GM19351 (cell line): ENCODE data around the gene IMMP2L.
"Not testable (repeated sequence)": the region's sequence is repeated elsewhere in the genome, so short reads cannot be mapped to it uniquely, and the experiment has no call there.

ENCODE experiments used
- ATAC-seq: cut with Tn5 transposase; IDR thresholded peaks from one replicate; pipeline ENCODE4 v1.9.1; 2021; ENCODE audit warnings: mild to moderate bottlenecking, moderate library complexity; ENCODE audit not compliant: unreplicated experiment

The IMMP2L gene

DNA sequence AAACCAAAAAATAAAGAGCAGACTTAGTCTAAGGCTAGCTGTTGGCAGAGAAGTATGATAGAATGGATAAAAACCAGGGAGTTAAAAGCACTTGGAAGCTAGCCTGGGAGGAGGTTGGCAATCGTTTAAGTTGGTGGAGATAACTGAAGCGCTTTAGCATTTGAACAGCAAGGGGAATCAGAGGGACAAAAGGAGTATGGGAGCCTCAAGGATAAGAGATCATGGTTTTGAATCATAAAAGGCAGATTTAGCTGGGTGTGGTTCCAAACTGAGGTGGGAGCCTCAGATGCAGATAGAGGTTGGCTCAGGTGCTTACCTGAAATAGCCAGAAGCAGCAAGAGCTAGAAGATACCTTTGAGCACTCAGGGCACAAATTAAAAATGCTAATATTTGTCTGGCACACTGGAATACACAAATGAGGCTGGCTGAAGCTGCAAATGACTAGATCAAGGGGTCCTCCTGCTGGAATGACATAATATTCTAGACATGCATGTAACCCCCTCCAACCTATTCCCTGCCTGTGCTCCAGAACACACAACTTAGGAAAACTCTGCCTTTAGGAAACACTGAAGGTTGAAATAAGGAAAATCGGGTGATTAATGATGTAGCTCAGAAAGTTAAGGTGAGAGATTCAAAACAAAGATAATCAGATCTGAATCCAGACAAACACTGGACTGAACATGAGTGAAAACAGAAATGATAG is 843.6 kb downstream of the IMMP2L start:
- ATAC-seq: no peak

DNA sequence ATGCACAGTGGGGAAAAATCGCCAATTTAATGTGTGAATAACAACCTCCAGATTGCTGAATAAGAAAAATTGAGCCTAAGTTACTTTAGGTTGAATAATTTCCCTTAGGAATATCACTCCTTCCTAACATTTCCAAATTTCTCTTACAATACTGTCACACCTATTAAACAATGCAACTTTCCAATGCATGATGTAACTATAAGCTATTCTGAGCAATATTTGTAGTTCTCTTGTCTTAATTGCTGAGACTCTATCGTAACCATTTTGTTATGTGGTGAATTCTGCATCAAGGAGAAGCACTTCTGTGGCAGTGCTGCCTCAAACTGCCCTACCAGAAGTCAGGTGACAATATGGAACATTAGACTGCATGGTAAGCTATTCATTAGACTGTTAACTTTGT is 858.1 kb downstream of the IMMP2L start:
- no peak for ATAC-seq

DNA sequence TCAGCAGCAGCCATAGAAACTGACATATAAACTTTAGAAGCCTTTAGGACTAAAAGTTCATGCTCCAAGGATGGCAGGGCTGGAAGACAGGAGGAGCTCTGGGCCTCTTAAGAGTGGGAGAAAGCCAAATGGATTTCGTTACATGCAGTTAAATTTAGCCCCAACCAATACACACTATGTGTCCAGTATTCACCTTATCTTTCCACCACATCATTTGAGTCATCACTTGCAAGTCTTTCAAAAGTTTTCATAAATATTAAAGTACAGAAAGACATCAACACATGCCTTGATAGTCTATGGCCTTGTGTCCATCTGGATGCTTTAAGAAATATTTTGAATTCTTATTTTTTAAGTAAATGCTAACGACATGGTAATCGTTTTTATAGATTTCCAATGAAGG is 863.7 kb downstream of the IMMP2L start:
- ATAC-seq: no peak

DNA sequence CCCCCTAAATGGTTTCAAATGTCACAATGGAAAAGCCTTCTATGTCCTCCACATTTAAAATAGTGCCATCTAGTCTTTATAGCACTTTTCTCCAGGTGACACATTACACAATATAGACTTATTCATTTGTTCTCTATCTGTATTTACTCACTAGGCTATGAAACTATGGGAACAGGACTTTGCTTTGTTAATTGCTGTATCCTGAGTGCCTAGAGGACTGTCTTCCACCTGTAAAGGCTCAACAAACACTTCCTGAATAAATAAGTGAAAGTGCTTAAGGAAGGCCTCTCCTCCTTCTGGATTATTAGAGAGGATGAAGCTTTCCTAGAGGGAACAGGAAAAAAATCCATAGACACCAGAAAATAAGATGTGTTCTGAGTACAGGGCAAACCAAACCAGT is 868.9 kb downstream of the IMMP2L start:
- ATAC-seq: no peak

DNA sequence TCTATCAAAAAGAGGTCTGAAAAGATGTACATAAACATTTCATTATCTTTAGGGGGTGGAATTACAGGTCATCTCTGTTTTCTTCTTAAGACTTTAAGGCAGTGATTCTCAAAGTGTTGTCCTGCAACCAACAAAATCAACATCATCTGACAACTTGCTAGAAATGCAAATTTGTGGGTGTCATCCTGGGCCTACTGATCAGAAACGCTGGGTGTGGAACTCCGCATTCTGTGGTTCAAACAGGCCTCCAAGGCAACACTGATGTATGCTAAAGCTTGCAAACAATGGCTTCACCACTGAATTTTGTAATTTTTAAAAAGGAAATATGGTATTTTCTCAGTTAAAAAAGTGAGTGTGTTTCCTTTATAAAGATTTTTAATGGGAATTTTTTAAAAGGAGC is 873.4 kb downstream of the IMMP2L start:
- no peak for ATAC-seq

DNA sequence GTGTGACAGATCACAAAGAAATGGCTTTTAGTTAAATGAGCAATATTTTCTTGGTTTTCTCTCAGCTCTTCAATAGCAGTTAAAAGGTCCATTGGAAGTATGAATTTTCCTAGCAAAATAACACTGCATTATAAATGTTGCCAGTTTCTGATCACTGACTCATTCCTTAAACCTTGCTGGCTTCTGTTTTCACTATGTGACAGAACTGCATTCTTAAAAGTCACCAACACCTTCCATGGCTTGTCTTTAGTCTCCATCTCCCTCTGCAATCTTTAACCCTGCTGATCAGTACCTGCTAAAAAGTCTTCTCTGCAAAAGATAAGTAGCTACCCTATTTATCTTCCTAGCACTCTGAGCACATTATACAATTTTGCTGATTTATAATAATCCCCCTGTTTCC is 876.4 kb downstream of the IMMP2L start:
- ATAC-seq: no peak

DNA sequence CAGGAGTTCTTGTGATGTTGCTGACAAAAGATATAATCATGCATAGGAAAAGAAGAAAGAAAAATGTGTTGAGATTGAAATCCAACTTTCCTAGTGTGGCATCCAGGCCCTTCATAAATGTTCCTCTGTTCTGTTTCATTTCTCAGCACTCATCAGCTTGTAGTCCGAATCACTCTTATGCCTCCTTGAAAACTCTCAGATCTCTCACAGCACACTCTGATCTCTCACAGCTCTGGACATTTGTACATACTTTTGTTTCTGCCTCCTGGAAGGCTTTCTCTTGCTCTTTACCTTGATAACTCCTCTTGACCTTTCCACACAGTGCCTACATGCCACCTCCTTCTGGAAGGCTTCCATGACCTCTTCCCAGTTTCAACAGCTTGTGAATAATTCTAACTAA is 880.4 kb downstream of the IMMP2L start:
- ATAC-seq: no peak

DNA sequence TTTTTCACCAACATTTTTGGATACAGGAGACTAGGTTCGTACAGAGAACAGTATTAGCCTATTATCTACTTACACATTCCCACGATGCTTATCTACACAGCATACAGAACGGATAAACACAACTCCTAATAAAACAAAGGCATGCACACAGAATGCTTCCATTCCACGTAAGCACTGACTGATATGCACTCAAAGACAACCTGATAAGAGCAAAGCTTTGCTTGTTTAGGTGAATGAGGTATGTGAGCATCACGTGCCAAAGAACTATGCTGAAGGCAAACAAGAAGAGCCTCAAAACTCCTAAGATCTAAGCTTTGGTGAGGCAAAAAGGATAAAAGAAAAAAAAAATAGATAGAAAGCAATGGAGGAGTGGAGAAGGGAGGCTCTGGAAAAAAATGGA is 884.9 kb downstream of the IMMP2L start:
- no peak for ATAC-seq

DNA sequence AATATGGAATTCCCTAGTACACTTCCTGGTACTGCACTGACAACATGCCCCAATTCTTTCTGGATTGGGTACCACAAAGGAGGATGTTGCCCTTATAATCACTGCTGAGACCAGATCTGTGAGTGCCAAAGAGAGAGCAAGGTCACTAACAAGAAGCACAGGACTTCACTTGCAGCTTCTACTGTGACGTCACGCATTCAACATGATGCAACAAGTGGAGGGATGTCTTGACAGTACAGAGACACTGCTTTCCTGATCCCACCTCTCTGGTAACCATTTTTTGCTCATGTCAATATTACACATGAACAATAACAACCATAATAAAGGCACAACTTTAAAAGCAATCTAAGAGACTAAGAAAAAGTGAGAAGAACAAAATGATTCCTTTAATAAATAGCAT is 885.5 kb downstream of the IMMP2L start:
- ATAC-seq: no peak

DNA sequence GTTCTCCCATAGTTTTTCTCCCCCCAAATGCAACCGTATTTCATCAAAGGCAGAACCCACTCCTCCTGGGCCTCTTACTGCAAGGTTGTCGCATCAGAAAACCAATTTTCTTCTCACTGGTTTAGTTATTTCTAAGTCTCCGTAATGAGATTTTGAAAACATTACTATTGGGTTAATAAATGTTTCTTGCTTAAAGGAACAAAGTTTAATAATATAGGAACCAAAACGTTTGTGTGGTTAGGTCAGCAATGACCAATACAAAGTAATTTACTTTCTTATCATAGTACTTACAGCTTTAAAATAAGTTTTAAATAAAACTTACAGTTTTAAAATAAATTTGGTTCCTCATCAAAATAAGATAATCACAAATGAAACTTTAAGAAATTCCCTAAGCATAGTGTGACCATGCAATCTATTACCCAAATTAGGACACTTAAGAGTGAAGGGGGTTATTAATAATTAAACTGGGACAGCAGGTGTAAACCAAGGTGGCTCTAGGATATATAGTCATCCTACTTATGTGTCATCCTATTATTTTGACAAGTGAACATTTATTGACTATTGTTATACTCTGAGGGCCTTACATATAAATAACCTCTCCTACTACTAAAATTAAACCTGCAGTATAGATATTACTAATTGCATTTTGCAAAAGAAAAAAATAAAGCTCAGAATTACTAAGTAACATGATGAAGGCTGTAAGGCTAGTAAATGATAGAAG is 886.7 kb downstream of the IMMP2L start:
- ATAC-seq: no peak

DNA sequence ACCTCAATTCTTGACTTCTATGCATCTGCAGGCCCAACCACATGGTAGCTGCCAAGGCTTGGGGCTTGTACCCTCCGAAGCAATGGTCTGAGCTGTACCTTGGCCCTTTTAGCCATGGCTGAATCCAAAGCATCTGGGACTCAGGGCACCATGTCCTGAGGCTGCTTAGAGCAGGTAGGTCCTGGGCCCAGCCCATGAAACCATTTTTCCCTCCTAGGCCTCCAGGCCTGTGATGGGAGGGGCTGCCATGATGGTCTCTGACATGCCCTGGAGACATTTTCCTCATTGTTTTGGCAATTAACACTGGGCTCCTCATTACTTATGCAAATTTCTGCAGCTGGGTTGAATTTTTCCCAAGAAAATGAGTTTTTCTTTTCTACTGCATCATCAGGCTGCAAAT is 889.1 kb downstream of the IMMP2L start:
- no peak for ATAC-seq

DNA sequence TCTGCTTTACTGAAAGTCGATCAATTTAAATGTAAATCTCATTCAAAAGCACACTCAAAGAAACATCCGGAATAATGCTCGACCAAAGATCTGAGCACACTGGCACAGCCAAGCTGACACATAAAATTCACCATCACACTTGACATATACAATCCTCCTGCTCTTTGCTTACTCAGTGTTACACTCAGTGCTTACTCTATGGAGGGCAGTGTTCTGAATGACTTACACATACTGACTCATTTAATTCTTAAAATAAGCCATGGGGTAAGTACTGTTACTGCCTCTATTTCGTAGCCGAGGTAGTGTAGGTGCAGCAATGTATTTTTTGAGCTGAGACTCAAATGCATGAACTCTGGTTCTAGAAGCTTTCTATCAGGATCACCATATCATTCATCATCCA is 892.9 kb downstream of the IMMP2L start:
- ATAC-seq: no peak

DNA sequence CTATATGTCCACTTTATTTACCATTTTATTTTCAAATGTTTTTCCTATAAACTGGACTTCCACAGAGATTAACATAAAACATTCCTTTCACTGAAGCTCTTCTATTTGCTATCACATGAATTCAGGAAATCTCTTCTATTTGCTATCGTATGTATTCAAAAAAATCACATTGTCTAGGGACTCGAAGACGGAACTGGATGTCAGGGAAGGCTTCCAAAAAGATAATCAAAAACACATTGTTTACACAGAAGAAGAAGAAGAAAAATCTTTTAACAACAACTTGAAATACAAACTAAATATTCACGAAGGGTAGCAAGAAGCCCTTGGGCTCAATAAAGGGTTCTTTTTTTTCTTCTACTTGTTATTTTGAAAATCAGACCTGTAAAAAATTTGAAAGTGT is 897.5 kb downstream of the IMMP2L start:
- ATAC-seq: no peak

DNA sequence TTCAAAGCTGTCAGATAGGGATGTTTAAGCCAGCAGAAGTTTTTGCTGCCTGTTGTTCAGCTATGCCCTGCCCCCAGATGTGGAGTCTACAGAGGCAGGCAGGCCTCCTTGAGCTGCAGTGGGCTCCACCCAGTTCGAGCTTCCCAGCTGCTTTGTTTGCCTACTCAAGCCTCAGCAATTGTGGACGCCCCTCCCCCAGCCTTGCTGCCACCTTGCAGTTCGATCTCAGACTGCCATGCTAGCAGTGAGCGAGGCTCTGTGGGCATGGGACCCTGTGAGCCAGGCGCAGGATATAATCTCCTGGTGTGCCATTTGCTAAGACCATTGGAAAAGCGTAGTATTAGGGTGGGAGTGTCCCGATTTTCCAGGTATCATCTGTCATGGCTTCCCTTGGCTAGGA is 901.7 kb downstream of the IMMP2L start:
- not testable (repeated sequence) for ATAC-seq

DNA sequence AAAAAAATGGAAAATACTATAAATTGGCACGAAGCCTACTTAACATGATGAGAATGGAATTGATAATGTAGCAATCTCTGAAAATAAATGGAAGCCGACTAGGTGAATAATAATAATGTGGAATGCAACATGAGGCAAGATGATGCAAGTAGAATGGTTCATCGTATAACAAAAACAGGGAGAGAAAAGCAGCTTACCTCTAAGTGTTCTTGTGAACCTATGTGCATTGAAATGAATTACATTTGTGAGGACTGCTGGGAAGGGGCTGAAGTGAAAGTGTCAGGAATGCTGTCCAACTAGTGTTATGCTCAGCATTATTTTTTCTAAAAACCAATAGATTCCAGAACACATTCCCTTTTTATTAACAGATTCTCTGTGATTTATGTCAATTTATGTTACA is 912.0 kb downstream of the IMMP2L start:
- no peak for ATAC-seq

DNA sequence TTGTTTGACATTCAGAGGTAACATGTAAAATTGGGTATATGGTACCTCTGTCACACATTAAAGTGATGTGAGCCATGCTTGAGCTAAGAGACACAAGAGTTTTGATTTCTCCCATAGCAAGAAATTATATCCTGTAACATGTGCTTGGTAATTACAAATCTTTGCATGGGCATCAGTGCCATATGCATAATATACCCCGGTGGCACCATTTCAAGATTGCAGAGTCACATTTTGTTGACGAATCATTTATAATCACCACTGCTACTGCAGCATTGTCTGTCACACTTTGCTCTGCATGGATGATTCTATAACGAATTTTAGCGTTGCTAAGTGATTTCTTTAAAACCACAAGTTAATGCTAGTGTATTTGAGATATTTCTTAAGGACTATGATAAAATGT is 915.0 kb downstream of the IMMP2L start:
- no peak for ATAC-seq

DNA sequence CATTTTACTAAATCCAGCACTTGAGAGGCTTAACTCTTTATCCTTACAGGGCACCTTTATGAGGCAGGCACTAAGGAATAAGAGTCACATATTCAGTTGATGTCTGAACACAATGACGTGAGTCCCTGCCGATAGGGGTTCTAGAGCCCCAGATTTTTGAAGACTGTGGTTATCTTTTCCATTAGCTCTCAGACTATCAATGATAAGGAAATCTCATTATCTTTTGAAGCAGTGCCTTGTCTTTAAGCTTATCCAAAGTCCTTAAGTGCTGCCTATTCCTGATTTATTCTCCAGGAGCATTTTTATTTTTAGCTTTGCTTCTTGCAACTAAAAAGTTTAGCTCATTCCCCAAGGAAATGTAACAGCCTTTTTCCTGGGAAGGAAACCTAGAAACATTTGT is 915.5 kb downstream of the IMMP2L start:
- no peak for ATAC-seq

DNA sequence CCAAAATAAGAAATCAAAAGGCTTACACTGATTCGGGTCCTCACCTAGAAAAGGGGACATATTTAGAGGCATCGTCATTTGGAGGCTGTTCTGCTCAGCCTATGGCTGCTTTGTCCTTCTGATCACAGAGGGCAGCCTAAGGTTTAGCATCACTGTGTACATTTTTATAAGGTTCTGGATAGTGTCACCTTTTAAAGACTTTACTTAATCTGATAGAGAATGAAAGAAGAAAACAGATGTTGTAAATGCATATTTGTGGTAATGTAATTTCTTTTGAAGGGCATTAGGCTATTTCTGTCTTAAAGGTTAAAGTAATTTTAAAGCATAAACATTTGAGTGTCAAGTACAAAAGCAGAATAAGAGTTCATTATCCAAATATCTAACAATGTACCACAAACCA is 916.7 kb downstream of the IMMP2L start:
- no peak for ATAC-seq

DNA sequence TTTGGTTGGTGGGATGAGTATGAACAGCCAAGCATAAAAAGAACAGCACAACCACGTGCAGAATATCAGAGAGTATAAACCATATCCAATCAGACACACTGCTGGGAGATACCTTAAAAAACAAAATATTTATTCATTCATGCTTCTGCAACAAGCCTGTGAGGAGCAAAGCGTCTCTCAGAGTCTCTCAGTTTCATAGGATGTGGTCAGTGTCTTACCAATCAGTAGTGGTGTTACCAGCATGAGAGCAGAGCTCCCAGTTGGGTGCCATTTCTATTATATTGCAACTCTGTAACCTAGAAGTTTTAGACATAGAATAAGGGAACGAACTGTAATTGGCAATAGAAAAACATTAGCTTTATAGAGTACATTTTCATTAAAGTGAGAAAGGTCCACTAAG is 917.2 kb downstream of the IMMP2L start:
- ATAC-seq: peak; percentile 75

DNA sequence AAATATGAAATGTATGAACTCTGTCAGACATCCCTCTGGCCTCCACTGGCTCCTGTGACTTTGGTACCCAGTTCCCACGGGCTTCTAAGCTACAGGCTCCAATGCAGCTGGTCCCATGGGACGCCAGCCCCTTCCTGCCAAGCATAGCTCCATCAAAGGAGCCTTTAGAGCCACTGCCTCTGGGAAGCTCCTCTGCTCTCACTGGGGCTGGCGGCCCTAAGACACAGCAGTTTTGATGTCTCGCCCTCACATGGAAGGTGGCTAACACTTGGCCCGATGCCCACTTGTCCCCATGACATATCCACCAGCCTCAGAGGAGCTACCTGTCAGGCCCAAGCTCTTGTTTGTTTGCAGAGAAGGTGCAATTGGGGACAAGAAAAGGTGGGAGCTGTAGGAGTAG is 925.0 kb downstream of the IMMP2L start:
- no peak for ATAC-seq

DNA sequence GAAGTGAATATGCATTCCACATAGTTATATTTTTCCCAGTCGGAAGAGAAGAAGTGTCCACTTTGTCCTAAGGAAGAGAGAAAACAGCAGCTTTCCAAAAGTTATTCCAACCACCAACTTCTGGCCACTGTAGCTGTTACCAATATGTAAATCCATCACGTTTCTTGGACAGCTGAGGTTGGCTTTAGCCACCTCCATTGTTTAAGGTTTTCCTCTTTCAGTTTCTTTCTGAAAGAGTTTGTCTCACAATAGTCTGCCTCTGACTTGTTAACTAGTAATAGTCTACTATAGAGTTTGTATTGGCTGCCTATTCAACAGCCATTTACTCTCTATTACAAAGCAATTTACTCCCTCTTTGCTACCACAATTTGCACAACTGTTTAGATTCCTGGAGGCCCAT is 929.0 kb downstream of the IMMP2L start:
- no peak for ATAC-seq

DNA sequence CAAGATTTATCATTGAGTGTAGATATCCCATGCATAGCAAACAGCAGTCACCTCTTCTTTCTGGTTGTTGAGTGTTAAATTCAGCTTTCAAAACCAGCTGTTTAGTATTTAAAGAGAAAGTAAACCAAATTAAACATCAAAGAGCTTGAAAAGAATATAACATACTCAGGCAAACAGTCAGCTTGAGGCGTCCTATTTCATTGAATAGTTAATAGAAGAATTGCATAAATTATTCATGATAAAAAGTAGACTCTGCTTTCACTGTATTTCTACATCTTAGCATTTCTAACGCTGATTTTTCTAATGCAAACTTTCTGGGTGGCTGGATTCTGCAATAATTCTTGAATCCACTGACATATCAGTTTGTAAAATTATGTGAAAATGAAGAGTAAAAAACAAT is 935.9 kb downstream of the IMMP2L start:
- no peak for ATAC-seq

DNA sequence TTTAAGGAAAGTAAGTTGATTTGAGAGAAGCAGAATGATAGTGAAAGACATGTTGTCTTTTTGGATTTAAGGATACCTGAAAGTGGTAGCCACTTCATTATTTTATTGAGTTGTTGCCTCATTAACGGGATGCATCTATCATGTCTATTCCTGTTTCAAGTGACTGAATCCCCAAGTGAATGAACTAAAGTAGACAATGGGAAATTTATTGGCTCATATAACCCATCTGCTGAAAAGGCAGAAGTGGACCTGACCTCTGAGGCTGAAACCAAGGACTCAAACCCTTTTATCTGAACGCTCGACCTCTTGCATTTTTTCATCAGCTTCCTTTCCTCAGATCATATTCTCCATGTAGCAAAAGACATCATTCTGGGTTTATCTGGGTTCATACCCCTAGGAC is 937.0 kb downstream of the IMMP2L start:
- no peak for ATAC-seq
